Mucosa of gallbladder (tissue), 1 donor: ENCODE results near the gene ERP27. TPM values are rescaled to one million over a fixed set of nuclear protein-coding genes. Genes with fewer than 3 reads are reported as not detected.

Experiments used
- DNase-seq: peaks from one replicate; pipeline ENCODE4 v3.0.0-alpha.2; 2020; ENCODE audit warnings: low spot score
- total RNA-seq: library from RNA; stranded (reverse); gene quantifications from one replicate; pipeline ENCODE4 v1.2.1, GENCODE V29; 2021
- donor health status: DM: no; HTN: no; CAD: no.

The ERP27 gene
- total RNA-seq: 0.49 TPM

DNA sequence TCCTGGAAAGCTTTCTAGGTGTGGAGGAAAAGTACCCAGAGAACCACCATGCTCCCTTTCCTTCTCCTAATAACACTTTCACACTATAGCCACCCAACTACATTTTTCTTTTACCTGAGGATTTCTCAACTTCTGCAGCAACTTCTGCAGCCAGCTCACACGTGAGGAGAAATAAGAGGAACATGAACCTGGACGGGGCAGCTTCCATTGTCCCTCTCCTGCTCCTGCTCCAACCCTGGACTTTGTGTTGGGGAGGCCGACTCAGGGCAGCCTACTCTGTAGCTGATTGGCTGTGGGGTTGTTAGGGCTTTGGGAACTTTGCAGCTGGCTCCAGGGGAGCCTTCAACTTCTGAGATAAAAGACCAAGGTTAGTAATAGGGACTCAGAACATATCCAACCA lies at the start of gene ERP27:
TSS of gene ERP27 (minus strand) at position 237 of the 400 bp plus-strand sequence. CDS start at position 208, 29 bp downstream.
- DNase-seq: no peak

- DNase-seq: no peak
These were observed 49.7 kb upstream of the ERP27 start for GRCh38 chr12:14988035-14988434.

GRCh38 chr12:14986449-14986848 lies 48.1 kb upstream of the ERP27 start:
- DNase-seq: no peak

DNA sequence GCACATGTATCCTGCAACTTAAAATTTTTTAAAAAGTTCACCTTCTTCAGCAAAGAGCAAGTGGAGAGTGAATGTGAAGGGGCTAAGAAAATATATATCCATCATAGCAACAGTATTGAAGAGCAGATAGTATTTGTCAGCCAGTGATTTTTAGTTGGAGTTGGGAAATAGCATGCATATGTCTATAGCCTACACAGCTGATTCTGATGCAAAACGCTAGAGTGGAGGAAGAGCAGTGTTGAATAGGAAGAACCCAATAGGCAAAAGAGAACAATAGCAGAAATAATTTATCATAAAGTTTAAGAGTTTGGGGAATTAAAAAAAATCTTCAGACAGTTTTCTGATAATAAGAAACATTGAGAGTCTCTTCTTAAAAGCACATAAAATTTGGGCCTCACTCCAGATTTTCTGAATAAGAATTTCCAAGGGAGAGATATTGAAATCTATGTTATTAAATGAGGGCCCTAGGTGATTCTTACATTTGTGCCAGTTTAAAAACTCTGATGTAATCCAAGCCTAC lies 46.5 kb upstream of the ERP27 start:
- DNase-seq: no peak

DNA sequence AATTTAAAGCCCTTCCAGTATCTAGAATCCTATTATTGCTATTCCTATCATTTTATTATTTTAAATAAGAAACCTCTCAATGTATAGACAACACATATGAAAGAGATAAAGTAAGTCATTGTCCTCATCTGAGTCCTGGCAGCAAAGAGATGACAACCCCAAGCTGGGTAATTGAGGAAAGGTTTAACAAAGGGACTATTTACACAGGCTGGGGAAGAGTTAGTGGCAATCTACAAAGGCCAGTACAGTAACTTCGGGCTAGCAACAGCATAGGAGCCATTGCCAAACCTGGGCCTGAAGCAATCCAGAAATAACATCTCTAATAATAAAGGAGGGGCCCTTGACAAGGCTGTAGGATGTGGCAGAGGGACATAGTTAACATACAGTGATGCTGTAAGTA lies 45.7 kb upstream of the ERP27 start:
- DNase-seq: no peak

- DNase-seq: no peak
These were observed 44.7 kb upstream of the ERP27 start for GRCh38 chr12:14982991-14983390.

- DNase-seq: no peak
These were observed 44.2 kb upstream of the ERP27 start for GRCh38 chr12:14982562-14982961.

GRCh38 chr12:14981049-14981448 lies 42.7 kb upstream of the ERP27 start:
- no peak for DNase-seq

- DNase-seq: no peak
These were observed 41.1 kb upstream of the ERP27 start for GRCh38 chr12:14979468-14979867.

GRCh38 chr12:14976658-14977057 lies 38.3 kb upstream of the ERP27 start:
- DNase-seq: no peak

- no peak for DNase-seq
These were observed 37.1 kb upstream of the ERP27 start for GRCh38 chr12:14975457-14975856.

- DNase-seq: no peak
These were observed 36.3 kb upstream of the ERP27 start for GRCh38 chr12:14974633-14975032.

DNA sequence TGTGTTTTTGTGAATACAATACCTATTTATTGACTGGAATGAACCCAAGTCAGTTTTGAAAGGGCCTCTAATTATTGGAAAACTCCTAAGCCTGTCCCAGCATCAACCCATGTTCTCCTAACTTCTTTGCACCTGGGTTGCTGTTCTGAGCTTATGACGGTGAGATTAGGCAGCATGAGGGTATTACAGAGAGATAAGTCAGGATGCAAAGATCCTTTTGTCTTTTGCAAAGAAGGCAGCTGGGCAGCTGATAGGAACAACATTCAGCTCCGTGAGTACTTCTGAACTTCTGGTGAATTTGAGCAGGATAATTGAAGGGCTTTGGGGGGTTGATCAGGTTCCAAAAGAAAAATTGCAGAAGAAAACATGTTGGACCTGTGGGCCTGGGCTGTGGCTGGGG lies 34.5 kb upstream of the ERP27 start, which contains the start of gene PDE6H:
TSS of gene PDE6H (plus strand) at position 227 of the 400 bp plus-strand sequence. CDS start 4,971 bp downstream, outside the sequence.
- no peak for DNase-seq

GRCh38 chr12:14970473-14970872 lies 32.1 kb upstream of the ERP27 start:
- no peak for DNase-seq

DNA sequence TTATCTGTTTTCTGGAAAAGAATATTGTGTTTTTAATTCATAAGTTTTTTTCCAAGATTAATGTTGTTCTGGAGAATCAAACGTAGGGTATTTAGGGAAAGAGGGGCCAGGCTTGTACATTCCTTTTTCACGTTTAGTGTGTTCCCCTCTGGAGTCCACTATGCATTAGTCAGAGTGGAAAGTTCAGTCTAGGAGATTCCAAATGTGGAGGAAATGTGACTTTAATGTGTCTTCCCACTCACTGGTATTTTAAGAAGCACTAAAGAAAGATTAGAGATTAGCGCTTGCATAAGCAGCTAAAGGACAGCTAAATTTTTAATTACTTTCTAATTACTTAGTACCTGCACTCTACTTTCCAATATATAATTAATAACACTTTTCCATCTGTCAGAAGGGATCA lies 30.1 kb upstream of the ERP27 start:
- DNase-seq: no peak

- DNase-seq: no peak
These were observed 26.9 kb upstream of the ERP27 start for GRCh38 chr12:14965221-14965620.

GRCh38 chr12:14964406-14964805 lies 26.1 kb upstream of the ERP27 start:
- no peak for DNase-seq

DNA sequence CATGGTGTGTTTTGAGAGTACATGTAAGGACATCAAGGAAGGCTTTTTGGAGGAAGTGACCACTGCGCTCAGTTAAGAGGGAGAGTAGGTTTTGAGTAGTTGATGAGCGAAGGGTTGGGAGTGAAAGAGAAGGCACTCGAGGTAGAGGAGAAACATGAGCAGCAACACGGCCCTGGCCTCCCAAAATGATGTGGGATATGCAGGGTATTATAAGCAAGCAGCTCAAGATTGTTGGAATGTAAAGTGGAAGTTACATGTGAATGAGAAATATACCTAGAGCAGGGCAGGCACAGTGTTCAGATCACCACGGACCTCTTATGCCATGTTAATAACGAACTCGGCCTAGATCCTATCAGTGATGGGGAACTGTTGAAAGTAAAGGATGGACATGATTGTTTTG lies 25.2 kb upstream of the ERP27 start:
- no peak for DNase-seq

DNA sequence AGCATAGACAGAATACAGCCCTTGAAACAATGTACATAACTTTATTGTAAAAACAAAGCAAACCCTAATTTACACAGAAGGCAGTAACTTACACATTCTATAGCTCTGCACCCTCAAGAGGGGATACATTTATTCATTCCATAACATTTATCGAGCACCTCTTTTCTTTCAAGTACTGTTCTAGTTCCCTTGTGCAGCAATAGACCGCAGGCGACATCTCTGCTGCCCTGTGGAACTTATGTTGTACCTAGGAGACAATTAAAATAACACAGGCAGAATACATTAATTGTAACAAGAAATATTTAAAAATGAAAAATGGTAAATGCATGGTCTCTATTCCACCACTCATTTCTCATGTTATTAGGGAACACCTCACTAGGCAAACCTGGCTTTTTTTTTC lies 24.5 kb upstream of the ERP27 start:
- DNase-seq: no peak

DNA sequence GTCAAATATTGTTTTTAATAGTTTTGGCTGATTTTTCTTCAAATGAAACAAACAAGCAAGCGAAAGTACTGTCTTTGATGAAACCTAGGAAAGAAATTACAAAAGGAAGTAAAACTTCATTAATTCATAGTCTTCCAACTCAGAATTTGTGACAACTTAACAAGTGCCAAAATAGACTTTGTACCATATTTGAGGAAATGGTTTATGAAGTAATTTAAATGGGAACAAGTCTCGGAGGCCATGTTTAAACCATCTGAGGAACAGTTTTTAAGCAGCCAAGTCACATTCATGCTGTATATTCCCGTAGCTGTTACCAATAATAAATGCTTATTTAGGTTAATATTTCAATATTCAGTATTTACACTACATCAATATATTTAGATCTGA lies 23.8 kb upstream of the ERP27 start:
- DNase-seq: no peak

GRCh38 chr12:14961466-14962152 lies 23.3 kb upstream of the ERP27 start, which contains the start of gene ARHGDIB:
Gene ARHGDIB, minus strand, starts transcription at chr12:14961601. Its CDS starts 10,889 bp downstream, at chr12:14950712.
- peak; percentile 47 for DNase-seq

- DNase-seq: no peak
These were observed 22.5 kb upstream of the ERP27 start for GRCh38 chr12:14960548-14961465.
